ENCODE results near the gene EAPP.
"Not testable (repeated sequence)": the region's sequence is repeated elsewhere in the genome, so short reads cannot be mapped to it uniquely, and the experiment has no call there.

DNA sequence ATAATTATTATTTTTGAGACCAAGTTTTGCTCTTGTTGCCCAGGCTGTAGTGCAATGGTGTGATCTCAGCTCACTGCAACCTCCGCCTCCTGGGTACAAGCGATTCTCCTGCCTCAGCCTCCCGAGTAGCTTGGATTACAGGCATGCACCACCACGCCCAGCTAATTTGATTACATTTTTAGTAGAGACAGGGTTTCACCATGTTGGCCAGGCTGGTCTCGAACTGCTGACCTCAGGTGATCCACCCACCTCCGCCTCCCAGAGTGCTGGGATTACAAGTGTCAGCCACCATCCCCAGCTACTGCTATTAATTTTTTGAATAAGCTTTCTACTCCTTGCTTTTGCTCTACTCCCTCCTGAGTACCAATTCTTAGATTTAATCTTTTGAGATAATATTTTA, 18.4 kb downstream of the EAPP start:
- TF ChIP-seq, protein P1, sequence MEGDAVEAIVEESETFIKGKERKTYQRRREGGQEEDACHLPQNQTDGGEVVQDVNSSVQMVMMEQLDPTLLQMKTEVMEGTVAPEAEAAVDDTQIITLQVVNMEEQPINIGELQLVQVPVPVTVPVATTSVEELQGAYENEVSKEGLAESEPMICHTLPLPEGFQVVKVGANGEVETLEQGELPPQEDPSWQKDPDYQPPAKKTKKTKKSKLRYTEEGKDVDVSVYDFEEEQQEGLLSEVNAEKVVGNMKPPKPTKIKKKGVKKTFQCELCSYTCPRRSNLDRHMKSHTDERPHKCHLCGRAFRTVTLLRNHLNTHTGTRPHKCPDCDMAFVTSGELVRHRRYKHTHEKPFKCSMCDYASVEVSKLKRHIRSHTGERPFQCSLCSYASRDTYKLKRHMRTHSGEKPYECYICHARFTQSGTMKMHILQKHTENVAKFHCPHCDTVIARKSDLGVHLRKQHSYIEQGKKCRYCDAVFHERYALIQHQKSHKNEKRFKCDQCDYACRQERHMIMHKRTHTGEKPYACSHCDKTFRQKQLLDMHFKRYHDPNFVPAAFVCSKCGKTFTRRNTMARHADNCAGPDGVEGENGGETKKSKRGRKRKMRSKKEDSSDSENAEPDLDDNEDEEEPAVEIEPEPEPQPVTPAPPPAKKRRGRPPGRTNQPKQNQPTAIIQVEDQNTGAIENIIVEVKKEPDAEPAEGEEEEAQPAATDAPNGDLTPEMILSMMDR (IDR thresholded peaks at IDR 0.05): not testable (repeated sequence)
- TF ChIP-seq EP300 (IDR thresholded peaks at IDR 0.05): not testable (repeated sequence)
